HG02943 (cell line): ENCODE data around the gene PHLDA3.
"Not testable (repeated sequence)": the region's sequence is repeated elsewhere in the genome, so short reads cannot be mapped to it uniquely, and the experiment has no call there.

Experiments
- ATAC-seq: cut with Tn5 transposase; IDR thresholded peaks from one replicate; pipeline ENCODE4 v1.9.1; 2021; ENCODE audit warnings: mild to moderate bottlenecking, low read depth, moderate library complexity; ENCODE audit not compliant: unreplicated experiment

PHLDA3 gene

GRCh38 chr1:201488830-201489589, 20.0 kb upstream of the PHLDA3 start:
- ATAC-seq = no peak

DNA sequence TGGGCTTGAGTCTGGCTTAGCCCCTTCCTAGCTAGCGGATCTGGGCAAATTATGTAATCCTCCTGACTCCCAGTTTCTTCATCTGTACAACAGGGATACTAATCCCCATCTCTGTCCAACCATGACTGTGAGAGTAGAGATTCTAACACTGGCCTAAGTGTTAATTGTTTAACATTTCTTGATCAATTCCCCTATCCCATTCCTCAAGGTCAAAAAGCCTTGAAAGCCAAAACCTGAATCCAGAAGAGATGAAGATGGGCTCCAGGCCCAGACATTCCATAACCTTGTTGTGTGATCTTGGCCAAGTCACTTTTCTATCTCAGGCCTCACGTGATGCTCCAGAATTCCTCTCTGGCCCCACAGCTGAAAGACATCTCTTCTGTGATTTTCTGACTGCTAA, 18.8 kb upstream of the PHLDA3 start:
- ATAC-seq = no peak

GRCh38 chr1:201486187-201486586, 17.2 kb upstream of the PHLDA3 start:
- no peak for ATAC-seq

GRCh38 chr1:201485184-201485774, 16.3 kb upstream of the PHLDA3 start:
- ATAC-seq = no peak

- no peak for ATAC-seq
Observed at GRCh38 chr1:201483373-201483949, 14.5 kb upstream of the PHLDA3 start.

- no peak for ATAC-seq
Observed at GRCh38 chr1:201482755-201483154, 13.8 kb upstream of the PHLDA3 start.

GRCh38 chr1:201481761-201482493, 12.9 kb upstream of the PHLDA3 start:
- ATAC-seq = peak; percentile 73

DNA sequence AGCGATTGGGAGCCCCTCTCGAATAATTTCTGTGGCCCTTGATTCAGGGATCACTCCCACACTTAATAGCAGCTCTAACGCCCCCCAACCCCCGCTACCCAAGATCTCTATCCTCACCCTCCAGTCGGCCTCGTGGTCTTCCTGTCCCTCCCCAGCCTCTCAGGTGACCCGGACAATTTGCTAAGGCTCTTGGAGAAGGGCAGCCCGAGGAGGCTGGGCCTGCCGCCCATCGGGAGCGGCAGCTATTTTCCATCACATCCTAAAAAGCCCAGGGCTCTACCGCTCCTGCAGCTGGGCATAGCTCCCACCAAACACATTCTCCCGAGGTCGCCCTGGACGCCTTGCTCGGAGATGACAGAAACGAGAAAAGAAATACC, 12.0 kb upstream of the PHLDA3 start:
- ATAC-seq = no peak

GRCh38 chr1:201480231-201481003, 11.4 kb upstream of the PHLDA3 start:
- ATAC-seq = peak; percentile 74

GRCh38 chr1:201479201-201479730, 10.3 kb upstream of the PHLDA3 start:
- ATAC-seq = no peak

GRCh38 chr1:201478666-201479065, 9.7 kb upstream of the PHLDA3 start:
- ATAC-seq = not testable (repeated sequence)

DNA sequence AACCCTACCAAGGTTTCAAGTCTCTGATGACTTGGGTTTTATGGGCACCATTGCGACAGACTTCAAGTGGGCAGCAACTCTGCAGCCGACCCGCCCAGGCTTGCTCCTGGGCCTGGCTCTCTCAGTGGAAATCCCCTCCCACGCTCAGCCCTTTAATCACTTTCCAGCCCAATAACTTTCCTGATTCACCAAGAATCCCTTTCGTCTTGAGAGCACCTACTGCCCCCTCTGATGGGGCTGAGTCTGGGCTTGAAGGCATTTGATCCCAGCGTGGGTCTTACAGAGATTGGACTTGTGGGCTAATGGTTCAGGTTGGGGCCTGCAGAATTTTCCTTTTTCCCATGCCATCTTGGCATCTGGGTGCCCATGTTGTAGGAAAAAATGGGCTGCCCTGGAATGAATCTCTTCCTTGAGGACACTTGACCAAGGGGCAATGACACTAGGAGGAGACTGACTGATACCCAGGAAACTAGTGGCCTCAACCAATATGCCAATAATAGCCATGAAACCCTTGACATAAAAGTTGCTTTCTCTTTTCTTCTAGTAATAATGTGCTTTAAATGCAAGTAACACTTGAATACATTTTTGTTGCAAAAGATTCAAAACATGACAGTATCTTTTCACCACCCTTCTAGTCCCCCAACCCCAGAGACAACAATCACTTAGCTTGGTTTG, 7.8 kb upstream of the PHLDA3 start:
- ATAC-seq = no peak

DNA sequence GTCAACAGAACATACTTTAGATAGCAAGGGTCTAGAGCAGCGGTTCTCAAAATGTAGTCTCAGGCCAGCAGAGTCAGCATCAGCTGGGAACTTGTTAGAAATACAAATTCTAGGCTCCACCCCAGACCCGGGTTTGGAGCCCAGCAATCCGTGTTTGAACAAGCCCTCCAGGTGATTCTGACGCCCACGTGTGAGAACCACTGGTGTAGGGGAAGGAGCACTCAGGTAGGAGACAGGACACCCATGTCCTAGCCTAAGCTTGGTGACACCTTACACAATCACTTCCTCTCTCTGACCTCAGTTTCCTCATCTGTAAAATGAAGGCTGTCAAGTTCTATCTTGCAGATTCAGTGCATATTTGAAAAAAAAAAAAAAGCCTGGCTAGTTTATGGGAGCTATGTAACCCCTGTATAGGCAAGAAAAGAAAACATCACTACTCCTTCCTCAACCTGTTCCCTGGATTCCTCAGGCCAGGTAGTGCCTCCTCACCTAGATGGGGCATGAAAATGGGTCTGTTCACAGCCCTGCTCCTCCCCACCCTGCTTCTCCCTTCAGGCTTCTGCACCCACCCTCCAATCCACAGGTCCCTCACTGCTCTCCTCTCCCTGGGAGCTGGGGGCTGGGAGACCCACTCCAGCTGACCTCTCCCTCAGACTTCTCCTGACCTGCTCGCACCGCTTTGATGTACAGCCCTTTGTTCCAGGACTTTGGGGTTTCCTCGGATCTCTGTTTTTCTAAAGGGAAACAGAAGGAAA, 7.1 kb upstream of the PHLDA3 start:
- no peak for ATAC-seq

- ATAC-seq = no peak
Observed at GRCh38 chr1:201475130-201475529, 6.1 kb upstream of the PHLDA3 start.

GRCh38 chr1:201473296-201473695, 4.3 kb upstream of the PHLDA3 start:
- no peak for ATAC-seq

- ATAC-seq = not testable (repeated sequence)
Observed at GRCh38 chr1:201472321-201472720, 3.3 kb upstream of the PHLDA3 start.

GRCh38 chr1:201471772-201472171, 2.8 kb upstream of the PHLDA3 start:
- no peak for ATAC-seq

GRCh38 chr1:201470581-201470980, 1.6 kb upstream of the PHLDA3 start:
- ATAC-seq = no peak

DNA sequence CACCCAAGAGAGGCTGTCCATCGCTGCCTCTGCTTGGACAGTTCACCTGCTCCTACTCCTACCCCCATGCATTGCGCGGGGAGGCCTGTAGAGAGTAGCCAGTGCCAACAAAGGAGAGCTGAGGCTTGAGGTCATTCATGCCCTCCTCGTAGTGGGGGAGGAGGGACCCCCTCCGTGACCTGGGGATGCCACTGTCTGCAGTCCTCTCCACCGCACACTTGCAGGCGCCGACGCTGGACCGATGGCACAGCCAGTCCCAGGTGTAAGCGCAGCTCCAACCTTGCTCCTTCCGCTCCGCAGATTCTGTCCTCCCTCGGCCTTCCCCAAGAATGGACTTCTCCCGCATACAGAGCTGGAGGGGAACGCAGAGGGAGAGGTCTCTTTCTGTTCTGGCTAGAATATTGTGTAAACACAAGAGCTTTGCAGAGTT, 672 bp upstream of the PHLDA3 start:
- ATAC-seq = no peak
